Sigmoid colon (tissue), 7 donors: ENCODE data around the gene ZPR1. TPM values are rescaled to one million over a fixed set of nuclear protein-coding genes. Genes with fewer than 3 reads are reported as not detected.

ENCODE experiments used
- DNase-seq: peaks from one replicate; pipeline ENCODE4 v3.0.0-alpha.2; 2019
- H3K27ac ChIP-seq, 4 donors: fragments of 200-600 bp; sonication (generic); one replicate each; pipeline ENCODE4 v1.5.1; 2016 to 2019; ENCODE audit warnings: mild to moderate bottlenecking in 1 of 4
- H3K27me3 ChIP-seq, 3 donors: fragments of 200-600 bp; sonication (generic); one replicate each; pipeline ENCODE4 v1.5.1; 2019; ENCODE audit warnings: mild to moderate bottlenecking in 1 of 3
- H3K36me3 ChIP-seq, 4 donors: fragments of 200-600 bp; sonication (generic); one replicate each; pipeline ENCODE4 v1.5.1; 2016 to 2019
- H3K4me1 ChIP-seq, 4 donors: fragments of 200-600 bp; sonication (generic); one replicate each; pipeline ENCODE4 v1.5.1; 2017 to 2019
- H3K4me3 ChIP-seq, 4 donors: fragments of 200-600 bp; sonication (generic); one replicate each; pipeline ENCODE4 v1.5.1; 2017 to 2019; ENCODE audit warnings: mild to moderate bottlenecking in 2 of 4, moderate library complexity in 1 of 4
- H3K9me3 ChIP-seq, 4 donors: fragments of 200-600 bp in 3 of 4; sonication (generic) in 3 of 4; one replicate each; pipeline versions ENCODE4 v1.5.1 to v1.6.1; 2013 to 2019
- EP300 ChIP-seq, 4 donors: sonication (generic); formaldehyde crosslinking; IDR thresholded peaks; one replicate each; pipeline ENCODE4 v1.6.1; 2017; ENCODE audit warnings: antibody characterized with exemption in 4 of 4
- POLR2A ChIP-seq, 2 donors: fragments of 450-650 bp; IDR thresholded peaks; one replicate each; pipeline ENCODE4 v1.6.1; 2016; ENCODE audit warnings: antibody characterized with exemption in 2 of 2, mild to moderate bottlenecking in 2 of 2, moderate library complexity in 2 of 2
- POLR2AphosphoS5 ChIP-seq, 4 donors: sonication (generic); formaldehyde crosslinking; IDR thresholded peaks; one replicate each; pipeline ENCODE4 v1.6.1; 2017; ENCODE audit warnings: antibody characterized with exemption in 4 of 4
- WGBS, 2 donors: extraction: QIAGEN DNeasy Blood & Tissue Kit; methylation state at CpG; one replicate each; pipeline ENCODE4 v1.1.7; 2013; 5-methylcytosine and 5-hydroxymethylcytosine counted together
- intact Hi-C: fragments of 100-400 bp; cut with DNase I; formaldehyde crosslinking; loops from one replicate; pipeline ENCODE4 v1.15.1; 2023
- polyA plus RNA-seq, 3 donors: library from polyadenylated mRNA; stranded (reverse); fragments of 200-250 nt; gene quantifications; one replicate each; pipeline ENCODE4 v1.2.3, GENCODE V29; 2013
- total RNA-seq, 4 donors: library from RNA; depleted of rRNA; stranded (reverse); fragments of >200 nt; gene quantifications; one replicate each; pipeline ENCODE4 v1.1.0, GENCODE V29; 2016
- TF ChIP-seq, protein P1 (sequence below), 4 experiments: fragments of 450-650 bp in 3 of 4; fragments of 200-600 bp in 1 of 4; IDR thresholded peaks; one replicate each; pipeline ENCODE4 v1.5.1; 2016 to 2019; ENCODE audit warnings: antibody characterized with exemption in 4 of 4, mild to moderate bottlenecking in 3 of 4, moderate library complexity in 2 of 4
- donor health status: healthy with polysubstance abuse.
- donor health status: Bipolar disorder and iron deficiency.
- donor health status: healthy.

ZPR1 gene
- total and polyA plus RNA-seq, 7 donors, result 14.7 to 28.6 (median 17.3) TPM

DNA sequence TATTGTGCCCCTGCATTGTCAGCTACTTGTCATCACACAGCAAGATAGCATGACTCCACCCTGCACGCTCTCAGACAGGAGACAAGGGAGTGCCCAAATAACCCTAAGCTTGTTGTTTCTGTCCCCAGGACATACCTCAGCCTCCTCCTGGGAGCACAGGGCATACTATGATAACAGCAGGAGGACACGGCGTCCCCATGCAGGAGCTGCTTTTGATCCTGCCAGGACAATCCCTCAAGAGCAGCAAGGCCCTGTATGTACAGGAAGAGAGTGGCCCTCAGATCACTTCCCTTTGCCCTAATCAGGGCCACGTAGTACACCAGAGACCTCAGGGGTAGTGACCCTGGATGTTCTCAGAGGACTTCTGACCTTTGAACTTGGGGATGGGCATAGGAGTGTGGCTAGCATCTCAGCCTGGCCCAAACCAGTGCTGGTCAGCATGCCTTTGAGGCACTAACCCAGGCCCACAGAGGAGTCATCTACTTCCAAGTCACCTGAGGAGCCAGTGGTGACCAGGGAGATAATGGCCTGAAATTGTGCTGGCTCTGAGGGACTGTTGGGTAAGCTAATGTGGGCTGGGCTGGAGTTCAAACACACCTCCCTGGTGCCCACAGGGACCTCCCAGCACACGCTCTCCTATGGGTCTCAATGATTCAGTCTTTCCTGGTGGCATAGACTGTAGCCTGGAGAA, 26.1 kb upstream of the ZPR1 start:
- Histone ChIP-seq H3K9me3 (no peaks in the 10 kb centered on the region), H3K36me3 (no peaks in the 10 kb centered on the region), H3K4me1 (no peaks in the 10 kb centered on the region), H3K4me3 (no peak overlapping the region), H3K27ac (no peak overlapping the region), H3K27me3 (no peaks in the 10 kb centered on the region)
- intact Hi-C loops, result no loop called here
- WGBS, 2 donors, result 53 to 73% methylated on average over 5 of the region's 5 CpGs
- peak; percentile 33 for DNase-seq
- TF ChIP-seq POLR2AphosphoS5 (IDR thresholded peaks at IDR 0.05) (no peak), POLR2A (IDR thresholded peaks at IDR 0.05) (no peak), EP300 (IDR thresholded peaks at IDR 0.05) (no peak)
- TF ChIP-seq, protein P1, sequence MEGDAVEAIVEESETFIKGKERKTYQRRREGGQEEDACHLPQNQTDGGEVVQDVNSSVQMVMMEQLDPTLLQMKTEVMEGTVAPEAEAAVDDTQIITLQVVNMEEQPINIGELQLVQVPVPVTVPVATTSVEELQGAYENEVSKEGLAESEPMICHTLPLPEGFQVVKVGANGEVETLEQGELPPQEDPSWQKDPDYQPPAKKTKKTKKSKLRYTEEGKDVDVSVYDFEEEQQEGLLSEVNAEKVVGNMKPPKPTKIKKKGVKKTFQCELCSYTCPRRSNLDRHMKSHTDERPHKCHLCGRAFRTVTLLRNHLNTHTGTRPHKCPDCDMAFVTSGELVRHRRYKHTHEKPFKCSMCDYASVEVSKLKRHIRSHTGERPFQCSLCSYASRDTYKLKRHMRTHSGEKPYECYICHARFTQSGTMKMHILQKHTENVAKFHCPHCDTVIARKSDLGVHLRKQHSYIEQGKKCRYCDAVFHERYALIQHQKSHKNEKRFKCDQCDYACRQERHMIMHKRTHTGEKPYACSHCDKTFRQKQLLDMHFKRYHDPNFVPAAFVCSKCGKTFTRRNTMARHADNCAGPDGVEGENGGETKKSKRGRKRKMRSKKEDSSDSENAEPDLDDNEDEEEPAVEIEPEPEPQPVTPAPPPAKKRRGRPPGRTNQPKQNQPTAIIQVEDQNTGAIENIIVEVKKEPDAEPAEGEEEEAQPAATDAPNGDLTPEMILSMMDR (IDR thresholded peaks at IDR 0.05), result no peak

DNA sequence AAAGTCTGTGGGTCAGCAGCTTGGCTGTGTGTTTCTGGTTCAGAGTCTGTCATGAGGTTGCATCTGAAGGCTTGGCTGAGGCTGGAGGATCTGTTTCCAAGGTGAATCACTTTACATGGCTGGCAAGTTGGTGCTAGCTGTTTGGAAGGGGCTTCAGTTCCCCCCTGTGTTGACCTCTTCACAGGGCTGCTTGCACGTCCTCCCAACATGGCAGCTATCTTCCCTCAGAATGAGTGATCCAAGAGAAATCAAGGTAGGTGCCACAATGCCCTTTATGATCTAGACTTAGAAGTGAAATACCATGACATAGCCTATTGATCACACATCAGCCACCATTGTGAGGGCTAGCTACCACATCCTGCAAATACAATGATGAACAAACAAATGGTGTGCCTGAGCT, 25.3 kb upstream of the ZPR1 start:
- Histone ChIP-seq H3K4me1 (no peaks in the 10 kb centered on the region), H3K9me3 (no peaks in the 10 kb centered on the region), H3K27me3 (no peaks in the 10 kb centered on the region), H3K27ac (no peak overlapping the region), H3K4me3 (no peak overlapping the region), H3K36me3 (no peaks in the 10 kb centered on the region)
- peak; percentile 10 for DNase-seq
- intact Hi-C loops, result no loop called here
- TF ChIP-seq POLR2AphosphoS5 (IDR thresholded peaks at IDR 0.05) (no peak), EP300 (IDR thresholded peaks at IDR 0.05) (no peak), POLR2A (IDR thresholded peaks at IDR 0.05) (no peak)
- TF ChIP-seq, protein P1 (IDR thresholded peaks at IDR 0.05), result no peak
- WGBS, 2 donors, result 92 to 98% methylated on average over 1 of the region's 1 CpG

DNA sequence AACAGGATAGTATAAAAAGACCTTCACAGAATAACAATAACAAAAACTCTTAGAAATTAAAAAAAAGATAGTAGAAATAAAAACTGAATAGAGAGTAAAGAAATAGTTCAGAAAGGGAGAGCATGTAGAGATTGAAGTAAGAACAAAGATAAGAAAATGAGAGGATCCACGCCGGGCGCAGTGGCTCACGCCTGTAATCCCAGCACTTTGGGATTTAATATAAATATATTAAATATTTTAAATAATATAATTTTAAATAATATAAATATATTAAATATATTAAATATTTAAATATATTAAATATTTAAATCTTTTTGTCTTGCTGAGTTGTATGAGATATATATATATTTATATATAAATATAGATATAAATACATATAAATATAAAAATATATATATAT, 24.3 kb upstream of the ZPR1 start:
- Histone ChIP-seq H3K36me3 (no peaks in the 10 kb centered on the region), H3K27ac (no peak overlapping the region), H3K27me3 (no peaks in the 10 kb centered on the region), H3K4me3 (no peak overlapping the region), H3K9me3 (no peaks in the 10 kb centered on the region), H3K4me1 (no peaks in the 10 kb centered on the region)
- 86 to 100% methylated on average over 4 of the region's 4 CpGs for WGBS, 2 donors
- no peak for DNase-seq
- TF ChIP-seq, protein P1 (IDR thresholded peaks at IDR 0.05), result no peak
- no peak for TF ChIP-seq EP300 (IDR thresholded peaks at IDR 0.05)
- no peak for TF ChIP-seq POLR2AphosphoS5 (IDR thresholded peaks at IDR 0.05)
- TF ChIP-seq POLR2A (IDR thresholded peaks at IDR 0.05), result no peak
- intact Hi-C loops, result no loop called here

DNA sequence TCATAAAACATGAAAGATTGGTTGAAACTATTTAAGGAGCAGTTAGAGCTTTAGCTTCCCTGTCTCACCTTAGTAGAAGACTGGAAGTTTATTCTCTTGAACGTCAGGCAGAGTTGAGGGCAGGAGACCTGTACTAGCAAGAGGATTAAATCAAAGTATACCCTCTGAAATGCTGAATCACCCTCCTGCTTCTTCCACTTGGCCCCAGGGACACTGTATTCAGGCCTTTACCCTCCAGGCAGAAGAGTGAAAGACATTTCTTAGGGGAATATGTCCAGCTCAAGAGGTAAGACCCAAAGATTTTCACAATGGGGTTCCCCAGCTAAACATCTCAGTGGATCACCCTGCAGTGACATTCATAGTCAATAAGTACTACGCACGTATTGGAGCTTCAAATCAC, 23.4 kb upstream of the ZPR1 start:
- Histone ChIP-seq H3K27me3 (no peaks in the 10 kb centered on the region), H3K4me3 (no peak overlapping the region), H3K9me3 (no peaks in the 10 kb centered on the region), H3K4me1 (no peaks in the 10 kb centered on the region), H3K36me3 (no peaks in the 10 kb centered on the region), H3K27ac (no peak overlapping the region)
- intact Hi-C loops, result no loop called here
- TF ChIP-seq EP300 (IDR thresholded peaks at IDR 0.05) (no peak), POLR2A (IDR thresholded peaks at IDR 0.05) (no peak)
- WGBS, 2 donors, result 83 to 87% methylated on average over 3 of the region's 3 CpGs
- no peak for DNase-seq

DNA sequence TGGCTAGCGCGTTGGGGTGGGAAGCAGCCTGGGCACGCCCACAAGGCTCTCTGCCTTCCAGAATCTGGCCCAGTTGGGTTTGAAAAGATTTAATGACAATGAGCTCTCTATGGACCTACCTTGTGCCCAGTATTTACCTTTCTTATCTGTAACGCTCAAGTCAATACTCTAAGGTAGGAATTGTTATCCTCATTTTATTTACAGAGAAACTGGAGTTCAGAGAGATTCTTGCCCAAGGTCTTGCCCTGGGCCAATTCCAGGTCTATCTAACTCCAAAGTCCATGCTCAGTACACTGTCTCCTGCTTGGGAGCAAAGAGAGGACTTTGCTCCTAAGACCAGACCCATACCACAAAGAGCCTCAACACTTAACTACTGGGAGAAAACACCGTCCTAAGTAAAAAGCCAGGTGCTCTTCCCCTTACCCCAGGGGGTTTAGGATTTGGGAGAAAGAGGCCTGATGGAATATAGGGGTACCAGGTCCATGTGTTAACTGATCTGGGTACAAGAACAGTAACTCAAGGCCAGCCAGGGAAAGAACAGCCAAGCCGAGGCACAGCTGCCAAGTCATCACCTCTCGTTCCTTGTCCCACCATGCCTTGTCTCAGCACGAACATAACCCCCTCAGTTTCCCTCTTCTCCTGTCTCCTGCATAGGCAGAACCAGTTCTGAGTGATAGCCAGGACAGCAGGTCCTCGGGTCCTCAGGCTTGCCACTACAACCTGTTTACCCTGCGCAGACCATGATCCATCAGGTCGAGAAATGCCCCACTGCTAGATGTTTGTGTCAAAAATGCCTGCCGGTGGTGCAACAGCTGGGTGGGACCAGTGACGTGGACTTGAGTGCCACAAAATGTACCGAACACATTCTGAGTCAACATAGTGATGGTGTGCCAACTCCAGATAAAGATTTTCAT, 20.7 kb upstream of the ZPR1 start:
- peak; percentile 30 for DNase-seq
- 23 to 71% methylated on average over 14 of the region's 14 CpGs for WGBS, 2 donors
- no peaks in the 10 kb centered on the region for H3K27me3 ChIP-seq
- H3K4me3 ChIP-seq, result no peak overlapping the region
- H3K27ac ChIP-seq, result no peak overlapping the region
- H3K4me1 ChIP-seq, result no peaks in the 10 kb centered on the region
- H3K9me3 ChIP-seq, result no peaks in the 10 kb centered on the region
- TF ChIP-seq POLR2AphosphoS5 (IDR thresholded peaks at IDR 0.05) (no peak), POLR2A (IDR thresholded peaks at IDR 0.05) (no peak), EP300 (IDR thresholded peaks at IDR 0.05) (no peak)
- TF ChIP-seq, protein P1 (IDR thresholded peaks at IDR 0.05), result no peak
- intact Hi-C loops, result no loop called here
- no peaks in the 10 kb centered on the region for H3K36me3 ChIP-seq
